ENCODE results near the gene EPS8L3.
A peak's percentile ranks its signal among the peaks of the same experiment; 100 is the strongest.
"Not testable (repeated sequence)": the region's sequence is repeated elsewhere in the genome, so short reads cannot be mapped to it uniquely, and the experiment has no call there.

Gene EPS8L3, protein sequence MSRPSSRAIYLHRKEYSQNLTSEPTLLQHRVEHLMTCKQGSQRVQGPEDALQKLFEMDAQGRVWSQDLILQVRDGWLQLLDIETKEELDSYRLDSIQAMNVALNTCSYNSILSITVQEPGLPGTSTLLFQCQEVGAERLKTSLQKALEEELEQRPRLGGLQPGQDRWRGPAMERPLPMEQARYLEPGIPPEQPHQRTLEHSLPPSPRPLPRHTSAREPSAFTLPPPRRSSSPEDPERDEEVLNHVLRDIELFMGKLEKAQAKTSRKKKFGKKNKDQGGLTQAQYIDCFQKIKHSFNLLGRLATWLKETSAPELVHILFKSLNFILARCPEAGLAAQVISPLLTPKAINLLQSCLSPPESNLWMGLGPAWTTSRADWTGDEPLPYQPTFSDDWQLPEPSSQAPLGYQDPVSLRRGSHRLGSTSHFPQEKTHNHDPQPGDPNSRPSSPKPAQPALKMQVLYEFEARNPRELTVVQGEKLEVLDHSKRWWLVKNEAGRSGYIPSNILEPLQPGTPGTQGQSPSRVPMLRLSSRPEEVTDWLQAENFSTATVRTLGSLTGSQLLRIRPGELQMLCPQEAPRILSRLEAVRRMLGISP

DNA sequence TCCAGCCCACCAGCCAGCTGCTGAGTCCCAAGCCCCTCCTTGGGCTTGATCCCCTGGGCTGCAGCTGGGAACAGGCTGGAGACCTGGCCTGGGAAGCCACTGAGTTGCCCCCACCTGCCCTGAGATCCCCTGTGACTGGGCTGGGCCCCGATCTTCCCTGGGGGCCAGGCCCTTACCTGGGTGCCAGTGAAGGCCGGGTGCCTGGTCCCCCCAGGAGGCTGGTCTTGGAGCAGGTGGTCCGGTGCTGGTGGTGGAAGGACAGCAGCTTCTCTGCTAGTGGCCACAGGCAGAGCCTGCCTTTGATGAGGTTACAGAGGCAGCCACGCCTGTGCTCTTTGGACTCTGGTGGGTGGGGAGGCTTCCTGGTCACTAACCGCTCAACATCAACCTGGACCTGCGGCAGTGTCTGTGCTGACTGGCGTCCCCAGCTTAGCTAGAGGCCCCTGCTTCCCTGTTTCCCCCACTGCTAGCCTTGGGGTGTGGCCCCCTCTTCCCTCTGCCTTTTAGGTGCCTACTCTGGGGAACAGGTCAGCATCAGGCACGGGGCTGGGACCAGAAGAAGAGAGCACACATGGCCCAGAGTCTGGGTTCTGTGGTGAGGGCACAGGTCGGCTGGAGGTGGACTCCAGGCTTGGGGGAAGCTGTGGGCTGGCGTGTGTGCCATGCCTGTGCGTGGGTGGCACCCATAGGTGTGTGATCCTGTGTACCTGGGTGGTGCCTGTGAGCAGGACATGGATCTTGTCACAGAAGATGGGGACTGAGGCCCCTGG is at the start of gene EPS8L3:
Gene EPS8L3, minus strand, starts transcription at position 278 of the 770 bp plus-strand sequence. CDS start 2,174 bp downstream, outside the sequence.
- no peak for DNase-seq (ENCODE audit: low read depth in 2 of 2)

DNA sequence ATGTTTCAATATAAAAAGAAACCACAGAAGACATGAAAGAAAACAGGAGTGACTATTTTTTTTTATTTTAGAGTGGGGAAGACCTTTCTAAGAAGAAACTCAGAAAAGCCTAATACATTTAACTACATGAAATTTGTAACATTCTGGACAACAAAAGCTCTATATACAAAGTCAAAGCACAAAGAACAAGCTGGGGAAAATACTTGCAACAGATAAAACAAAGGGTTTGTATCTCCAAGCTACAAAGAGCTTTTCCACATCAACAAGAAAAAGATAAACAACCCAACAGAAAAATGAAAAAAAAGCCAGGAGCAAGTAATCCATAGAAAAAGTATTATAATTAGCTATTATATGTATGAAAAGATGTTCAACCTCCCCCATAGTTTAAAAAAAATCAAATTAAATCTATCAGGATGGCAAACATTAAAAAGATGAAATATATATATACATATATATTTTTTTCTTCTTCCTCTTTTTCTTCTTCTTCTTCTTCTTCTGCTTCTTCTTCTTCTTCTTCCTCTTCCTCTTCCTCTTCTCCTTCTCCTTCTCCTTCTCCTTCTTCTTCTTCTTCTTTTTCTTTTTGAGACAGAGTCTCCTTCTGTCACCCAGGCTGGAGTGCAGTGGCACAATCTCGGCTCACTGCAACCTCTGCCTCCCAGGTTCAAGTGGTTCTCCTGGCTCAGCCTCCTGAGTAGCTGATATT is 49.1 kb upstream of the EPS8L3 start:
- DNase-seq (ENCODE audit: low read depth in 2 of 2) = no peak

DNA sequence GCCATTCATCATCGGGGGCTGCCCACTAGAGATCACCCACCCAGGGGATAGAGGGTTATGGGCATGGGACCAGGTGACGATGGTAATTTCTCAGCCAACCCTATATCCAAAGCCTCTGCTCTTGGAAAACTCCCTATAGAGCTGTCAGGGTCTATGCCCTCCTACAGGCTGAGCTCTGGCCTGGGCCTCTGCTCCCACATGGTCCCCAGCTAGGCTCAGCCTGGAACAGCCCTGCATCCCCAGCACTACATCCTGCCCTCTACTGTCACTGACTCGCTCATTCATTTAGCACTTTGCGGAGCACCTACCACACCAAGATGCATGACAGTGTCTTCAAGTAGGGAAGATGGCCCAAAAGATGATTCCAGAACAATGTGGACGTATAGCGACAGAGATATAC is 45.0 kb upstream of the EPS8L3 start:
- DNase-seq (ENCODE audit: low read depth in 2 of 2) = no peak

DNA sequence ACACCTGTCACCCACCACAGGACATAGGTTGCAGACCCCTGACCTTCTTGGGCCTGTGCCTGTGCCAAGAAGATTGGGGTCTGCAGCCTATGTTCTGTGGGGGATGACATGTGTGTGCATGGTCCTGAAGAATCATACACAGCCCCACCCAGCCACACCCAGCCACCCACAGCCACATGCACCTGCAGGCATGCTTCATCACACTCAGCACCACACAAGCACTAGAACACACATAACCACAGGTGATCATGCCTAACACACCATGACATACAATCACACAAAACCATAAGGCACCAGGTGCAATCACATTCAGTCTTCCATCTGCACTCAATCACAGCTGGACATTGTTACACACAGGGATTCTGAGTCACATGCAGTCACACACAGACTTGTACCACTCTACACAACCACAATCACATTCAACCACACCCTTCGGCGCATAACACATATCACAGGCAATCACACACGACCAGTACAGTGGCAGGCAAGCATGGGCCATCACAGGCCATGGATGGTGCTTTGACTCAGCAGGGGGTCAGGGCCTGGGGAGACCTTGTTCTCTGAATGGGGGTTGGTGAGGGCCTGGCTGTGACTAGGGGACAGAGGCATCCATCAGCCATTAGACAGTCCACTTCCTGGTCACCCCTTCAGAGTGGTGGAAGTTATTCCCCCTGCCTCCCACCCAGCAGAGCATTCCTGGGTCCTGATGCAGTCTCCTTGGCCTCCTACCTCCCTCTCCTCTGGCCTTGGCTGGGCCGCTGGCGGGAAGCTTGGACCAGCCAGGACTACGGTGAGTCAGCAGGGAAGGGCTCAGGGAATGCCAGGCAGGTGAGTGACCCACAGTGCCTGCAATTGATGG is 44.3 kb upstream of the EPS8L3 start:
- no peak for DNase-seq (ENCODE audit: low read depth in 2 of 2)

DNA sequence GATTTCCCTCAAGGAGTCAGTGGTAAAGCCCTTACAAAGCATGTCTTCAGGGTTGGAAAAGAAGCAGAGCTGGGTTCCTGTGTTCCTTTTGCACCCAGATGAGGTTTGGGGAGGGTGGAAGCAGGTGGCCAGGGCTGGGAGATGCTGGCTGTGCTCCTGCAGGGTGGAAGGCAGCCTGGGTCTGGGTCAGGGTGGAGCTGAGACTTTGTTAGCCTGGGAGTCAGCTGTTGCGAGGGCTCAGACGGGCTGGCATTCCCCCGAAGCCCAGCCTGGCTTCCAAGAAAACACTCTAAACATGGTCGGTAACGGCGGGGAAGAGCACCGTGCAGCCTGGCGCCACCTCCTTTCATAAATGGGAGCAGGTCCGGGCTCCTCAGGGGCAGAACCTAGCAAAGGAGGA is 43.7 kb upstream of the EPS8L3 start:
- DNase-seq (ENCODE audit: low read depth in 2 of 2) = no peak

DNA sequence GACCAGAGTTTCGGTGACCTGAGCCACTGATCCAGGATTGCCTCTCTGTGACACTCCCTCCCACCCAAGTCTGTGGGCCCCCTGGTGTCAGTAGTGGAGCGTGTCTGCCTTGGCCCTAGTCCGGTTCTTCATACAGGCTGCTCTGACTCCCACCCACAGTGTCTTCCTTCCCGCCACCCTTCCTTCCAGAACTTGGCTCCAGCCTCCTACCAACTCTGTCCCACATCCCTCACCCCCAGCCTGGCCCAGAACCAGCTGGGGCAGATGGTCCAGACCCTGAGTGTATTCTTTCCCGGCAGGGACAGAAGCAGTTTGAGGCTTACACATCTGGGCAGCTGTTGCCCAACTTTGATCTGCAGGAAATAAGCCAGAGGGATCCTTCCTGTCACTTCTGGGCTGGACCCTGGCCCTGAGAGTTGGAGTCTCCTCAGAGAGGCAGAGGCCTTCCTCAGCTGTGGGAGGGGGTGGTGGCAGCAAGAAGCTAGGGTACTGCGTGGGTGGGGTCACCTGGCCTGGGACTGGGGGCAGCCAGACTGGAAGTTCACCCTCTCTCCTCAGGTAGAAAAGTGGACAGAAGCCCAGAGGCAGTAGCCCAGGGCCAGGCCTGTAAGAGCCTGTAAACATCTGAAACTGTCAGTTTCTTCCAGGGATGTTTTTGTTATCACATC is 43.1 kb upstream of the EPS8L3 start:
- no peak for DNase-seq (ENCODE audit: low read depth in 2 of 2)

DNA sequence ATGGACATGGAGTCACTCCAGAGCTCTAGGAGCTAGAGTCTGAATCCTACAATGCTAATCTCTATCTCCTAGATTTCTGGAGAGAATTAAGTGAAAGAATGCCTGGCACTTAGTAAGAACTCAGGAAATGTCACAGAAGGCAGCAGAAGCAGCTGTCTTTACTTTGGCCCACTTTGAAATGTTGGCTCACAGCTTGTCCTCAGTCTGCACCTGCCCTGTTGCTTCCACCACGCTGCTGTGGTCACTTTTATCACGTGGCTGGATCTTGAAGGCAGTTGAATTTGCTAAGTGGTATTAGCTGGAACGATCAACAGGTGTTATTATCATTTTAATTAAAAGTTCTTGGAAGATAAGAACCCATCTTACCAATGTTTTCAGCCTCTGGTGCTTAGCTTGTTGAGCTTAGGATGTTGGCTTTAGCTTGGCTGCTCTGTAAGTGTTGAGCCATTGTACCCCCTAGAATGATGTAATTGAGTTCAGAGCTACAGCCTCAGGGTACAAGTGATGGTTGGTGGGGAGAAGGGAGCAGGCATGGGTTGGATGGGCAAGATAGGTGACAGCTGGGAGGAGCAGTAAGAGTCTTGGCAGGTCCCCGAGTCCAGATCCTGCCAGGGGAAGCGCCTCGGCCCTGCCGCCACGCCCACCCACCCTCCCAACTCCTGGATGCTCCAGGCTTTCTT is 41.9 kb upstream of the EPS8L3 start:
- DNase-seq (ENCODE audit: low read depth in 2 of 2) = no peak

DNA sequence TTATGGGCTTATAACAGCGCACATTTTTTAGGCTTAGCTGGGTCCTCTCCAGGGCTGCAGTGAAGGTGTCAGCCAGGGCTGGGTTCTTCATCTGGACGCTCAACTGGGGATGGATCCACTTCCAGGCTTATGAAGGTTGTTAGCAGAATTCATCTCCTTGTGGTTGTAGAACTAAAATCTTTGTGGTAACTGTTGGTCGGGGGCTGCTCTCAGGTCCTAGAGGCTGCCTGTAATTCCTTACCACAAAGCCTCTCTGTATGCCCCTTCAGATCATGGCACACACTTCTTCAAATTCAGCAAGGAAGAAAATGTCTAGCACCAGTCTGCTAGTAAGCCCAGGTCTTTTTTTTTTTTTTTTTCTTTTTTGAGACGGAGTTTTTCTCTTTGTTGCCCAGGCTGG is 40.9 kb upstream of the EPS8L3 start:
- DNase-seq (ENCODE audit: low read depth in 2 of 2) = no peak

DNA sequence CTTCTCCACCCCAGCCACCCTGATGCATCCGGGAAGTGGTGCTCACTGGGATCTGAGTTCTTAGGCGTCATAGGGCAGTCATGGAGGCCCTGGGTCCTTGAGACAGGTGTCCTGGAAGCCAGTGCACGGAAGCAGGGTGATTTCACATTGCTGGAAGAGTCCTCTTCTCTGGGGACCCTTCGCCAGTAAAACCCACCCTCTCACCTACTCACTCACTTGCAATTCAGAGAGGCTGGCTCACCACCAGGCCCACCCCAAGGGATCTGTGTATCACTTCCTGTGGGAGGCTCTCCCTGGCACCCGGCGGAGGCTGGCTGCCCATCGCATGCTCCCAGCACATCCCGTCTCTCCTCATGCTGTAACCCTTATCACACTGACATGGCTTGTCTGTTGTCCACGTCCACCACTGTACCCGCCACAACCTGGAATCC is 40.2 kb upstream of the EPS8L3 start:
- no peak for DNase-seq (ENCODE audit: low read depth in 2 of 2)

DNA sequence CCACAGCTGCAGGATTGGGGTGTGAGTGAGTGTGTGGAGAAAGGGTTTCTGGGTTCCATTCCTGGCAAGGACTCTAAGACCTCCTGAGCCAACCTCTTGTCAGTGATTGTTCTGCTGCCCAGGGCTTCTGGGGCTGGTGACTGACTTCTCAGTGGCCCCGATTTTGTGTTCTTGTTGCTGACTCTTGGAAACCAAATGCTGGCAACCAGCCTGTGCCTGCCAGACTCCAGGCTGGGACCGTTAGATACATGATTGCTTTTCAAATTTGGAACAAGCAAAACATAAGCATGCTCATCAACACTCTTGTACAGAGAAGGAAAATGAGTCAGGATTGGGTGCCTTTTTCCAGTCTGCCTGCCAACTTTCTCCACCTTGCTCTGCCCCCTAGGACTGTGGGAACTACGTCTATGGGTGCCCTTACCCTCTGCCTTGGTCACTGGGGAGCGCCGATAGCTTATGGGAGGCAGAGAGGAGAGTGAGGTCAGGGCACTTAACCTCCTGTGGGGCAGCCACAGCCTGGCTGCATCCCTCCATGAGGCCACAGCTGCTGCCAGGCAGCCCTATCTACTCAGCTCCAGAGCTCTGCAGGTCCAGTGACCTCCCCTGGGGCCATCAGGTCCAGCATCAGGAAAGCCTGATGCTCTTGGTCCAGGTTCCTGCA is 39.3 kb upstream of the EPS8L3 start:
- DNase-seq (ENCODE audit: low read depth in 2 of 2) = no peak

DNA sequence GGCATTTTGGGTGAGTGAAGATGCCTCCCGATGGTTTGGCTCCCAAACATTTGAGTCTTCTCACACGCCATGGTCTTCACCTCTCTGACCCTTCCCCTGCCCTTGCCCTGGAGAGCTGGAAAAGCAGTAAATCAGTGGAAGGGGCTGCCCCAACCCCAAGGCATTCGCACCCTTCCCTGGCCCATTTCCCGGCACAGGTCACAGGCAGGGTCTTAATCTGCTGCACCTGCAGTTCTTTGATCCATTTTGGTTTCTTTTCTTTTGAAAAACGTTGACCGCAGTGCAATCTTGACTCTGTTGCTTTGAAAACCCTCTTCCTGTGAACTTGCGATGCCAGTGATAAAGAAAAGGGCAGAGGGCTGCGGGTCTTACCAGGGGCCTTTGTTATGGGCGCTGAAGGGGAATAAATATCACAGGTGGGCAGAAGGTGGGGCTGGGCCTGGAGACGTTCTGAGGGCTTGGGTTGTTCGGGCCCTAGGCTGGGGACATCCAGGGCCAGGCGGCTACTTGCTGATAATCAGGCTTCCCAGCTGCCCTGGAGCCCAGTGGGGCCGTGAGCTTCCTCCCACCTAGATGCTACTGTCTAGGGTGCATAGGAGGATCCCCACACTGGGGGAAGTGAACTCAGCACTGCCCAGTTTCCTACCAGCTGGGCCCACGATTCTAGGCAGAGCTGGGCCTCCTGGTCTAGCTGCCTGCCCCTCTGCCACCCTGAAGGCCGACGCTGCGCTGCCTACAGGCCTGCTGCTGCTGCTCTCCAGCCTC is 38.6 kb upstream of the EPS8L3 start:
- peak in 1 of 2 donors; percentile 33 for DNase-seq (ENCODE audit: low read depth in 2 of 2)

DNA sequence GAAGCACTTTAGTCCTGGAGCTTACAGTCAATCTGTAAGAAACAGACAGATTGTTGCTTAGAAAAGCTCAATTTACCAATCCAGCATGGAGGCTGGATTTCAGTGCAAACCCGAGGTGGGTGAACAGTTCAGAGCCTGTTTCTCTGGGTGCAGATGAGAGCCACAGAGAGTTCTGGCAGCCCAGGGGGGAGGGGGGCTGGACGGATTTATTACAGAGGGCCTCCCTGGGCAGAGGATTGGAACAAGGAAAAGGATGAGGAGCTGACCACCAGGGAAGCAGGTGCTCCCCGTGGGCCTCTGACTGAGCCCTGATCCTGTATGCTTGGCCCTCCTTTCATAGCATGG is 38.0 kb upstream of the EPS8L3 start:
- no peak for DNase-seq (ENCODE audit: low read depth in 2 of 2)

DNA sequence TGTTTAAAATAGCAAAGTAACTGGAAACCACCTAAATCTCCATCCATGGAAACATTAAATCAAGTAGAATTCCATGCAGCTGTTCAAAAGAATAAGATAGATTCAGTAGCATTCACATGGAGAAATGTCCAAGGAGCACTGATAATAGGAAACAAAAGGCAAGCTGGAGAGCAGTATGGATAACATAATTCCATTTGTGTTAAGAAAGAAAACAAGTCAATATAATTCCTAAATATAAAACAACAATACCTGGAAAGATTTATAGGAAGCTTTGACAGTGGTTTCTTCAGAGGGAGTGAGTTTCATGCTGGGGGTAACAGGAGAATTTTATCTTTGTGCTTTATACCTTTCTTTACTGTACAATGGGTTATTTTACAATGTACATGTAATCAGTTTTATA is 36.6 kb upstream of the EPS8L3 start:
- no peak for DNase-seq (ENCODE audit: low read depth in 2 of 2)

DNA sequence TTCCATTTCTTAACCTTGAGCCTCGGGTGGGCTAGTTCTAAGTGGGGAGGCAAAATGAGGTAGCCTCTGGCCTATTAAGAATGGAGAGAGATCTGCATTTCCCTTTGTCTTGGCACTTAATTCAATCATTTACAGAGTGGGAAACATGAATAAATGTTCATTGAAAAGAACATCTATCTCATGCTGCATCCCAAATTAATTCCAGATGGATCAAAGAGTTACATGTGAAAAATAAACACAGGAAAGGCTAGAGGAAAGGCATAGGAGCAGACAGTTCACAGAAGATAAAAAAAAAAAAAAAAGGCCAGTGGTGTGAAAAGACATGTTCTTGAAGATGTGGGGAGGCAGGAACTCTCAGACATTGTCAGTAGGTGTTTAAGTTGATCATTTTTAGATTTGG is 35.7 kb upstream of the EPS8L3 start:
- DNase-seq (ENCODE audit: low read depth in 2 of 2) = no peak

DNA sequence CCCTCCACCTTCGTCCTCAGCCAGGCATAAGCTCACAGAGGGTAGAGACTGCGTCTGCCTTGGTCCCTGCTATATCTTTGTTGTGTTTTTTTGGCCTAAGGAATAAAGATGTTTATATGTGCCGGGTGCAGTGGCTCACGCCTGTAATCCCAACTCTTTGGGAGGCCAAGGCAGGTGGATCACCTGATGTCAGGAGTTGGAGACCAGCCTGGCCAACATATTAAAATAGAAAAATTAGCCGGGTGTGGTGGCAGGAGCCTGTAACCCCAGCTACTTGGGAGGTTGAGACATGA is 33.5 kb upstream of the EPS8L3 start:
- not testable (repeated sequence) for DNase-seq (ENCODE audit: low read depth in 2 of 2)

DNA sequence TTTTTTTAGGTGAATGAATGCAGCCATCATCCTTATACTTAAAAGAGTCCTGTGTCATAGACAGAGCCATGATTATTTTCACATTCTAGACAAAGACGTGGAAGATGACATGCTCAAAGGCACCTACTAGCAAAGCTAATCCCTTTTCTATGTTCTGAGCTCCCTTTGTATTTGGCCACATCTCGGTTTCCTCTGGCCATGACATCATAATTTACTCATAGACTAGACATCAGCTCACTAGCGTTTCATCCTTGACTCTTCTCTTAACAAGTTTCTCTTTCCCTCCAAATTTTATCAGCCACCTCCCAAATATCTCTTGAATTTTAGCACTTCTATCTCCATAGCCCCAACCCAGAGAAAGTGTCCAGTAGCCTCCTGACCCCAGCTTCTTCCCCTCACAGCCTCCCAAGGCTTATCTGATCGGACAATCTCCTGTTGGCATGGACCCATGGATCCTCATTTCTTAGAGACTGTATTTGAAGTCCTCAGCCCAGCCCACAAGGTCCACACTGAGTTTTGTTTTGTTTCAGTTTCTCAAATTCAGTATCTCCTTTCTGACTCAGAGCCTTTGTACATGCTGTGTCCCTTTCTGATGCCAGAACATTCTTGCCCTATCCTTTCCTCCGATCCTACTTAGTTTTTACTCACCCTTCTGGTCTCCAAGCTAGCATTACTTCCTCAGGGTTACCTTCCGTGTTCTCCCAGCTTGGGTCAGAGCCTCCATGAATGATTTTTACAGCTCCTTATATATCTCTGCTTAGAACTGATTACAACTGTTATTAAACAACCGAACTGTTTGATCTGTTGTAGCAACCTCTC is 33.0 kb upstream of the EPS8L3 start:
- no peak for DNase-seq (ENCODE audit: low read depth in 2 of 2)

DNA sequence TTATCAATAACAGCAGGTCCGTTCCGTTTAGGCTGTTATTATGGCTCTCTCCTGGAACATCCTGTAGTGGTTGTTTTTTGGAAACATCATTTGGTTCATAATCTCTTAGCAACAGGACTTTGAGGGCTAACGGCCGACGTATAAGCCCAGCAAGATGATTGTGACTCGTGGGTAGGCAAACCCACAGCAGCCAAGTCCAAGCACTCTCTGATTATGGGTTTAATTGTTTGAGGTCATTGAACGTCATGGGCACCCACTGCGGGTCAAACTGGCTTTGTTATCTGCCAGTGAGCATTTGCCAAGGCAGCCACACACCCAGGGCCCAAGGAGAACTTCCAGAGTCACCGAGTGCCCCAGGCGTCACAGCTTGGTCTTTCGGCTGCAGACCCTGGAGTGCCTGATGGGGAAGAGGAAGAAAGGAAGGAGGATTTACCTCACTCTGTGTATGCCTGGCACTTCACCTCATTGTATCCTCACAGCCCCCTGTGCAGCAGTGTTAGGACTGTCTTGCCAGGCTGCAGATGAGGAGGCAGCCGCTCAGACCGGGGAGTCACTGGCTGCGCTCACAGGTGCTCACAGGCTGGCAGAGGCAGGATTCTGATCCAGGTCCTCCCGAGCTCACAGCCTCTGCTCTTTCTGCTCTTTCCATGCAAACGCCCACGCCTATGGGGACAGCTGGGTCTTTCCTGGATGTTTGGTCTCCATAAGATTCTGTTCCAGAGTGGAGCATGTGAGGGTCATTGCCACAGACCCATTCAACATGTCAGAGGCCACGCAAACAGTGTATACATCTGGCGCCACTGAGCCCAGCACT is 30.8 kb upstream of the EPS8L3 start:
- DNase-seq (ENCODE audit: low read depth in 2 of 2) = no peak

Data from activated CD8-positive, alpha-beta memory T cell treated with anti-CD3 and anti-CD28 coated beads for 4 hours (primary cell).